IPS-NIHi11 (cell line): ENCODE results near the gene SPATA7.
"Not testable (repeated sequence)": the region's sequence is repeated elsewhere in the genome, so short reads cannot be mapped to it uniquely, and the experiment has no call there.

ENCODE experiments used
- DNase-seq: peaks from one replicate; pipeline ENCODE4 v3.0.0; 2012; ENCODE audit warnings: mixed read lengths, low spot score

SPATA7 gene, protein sequence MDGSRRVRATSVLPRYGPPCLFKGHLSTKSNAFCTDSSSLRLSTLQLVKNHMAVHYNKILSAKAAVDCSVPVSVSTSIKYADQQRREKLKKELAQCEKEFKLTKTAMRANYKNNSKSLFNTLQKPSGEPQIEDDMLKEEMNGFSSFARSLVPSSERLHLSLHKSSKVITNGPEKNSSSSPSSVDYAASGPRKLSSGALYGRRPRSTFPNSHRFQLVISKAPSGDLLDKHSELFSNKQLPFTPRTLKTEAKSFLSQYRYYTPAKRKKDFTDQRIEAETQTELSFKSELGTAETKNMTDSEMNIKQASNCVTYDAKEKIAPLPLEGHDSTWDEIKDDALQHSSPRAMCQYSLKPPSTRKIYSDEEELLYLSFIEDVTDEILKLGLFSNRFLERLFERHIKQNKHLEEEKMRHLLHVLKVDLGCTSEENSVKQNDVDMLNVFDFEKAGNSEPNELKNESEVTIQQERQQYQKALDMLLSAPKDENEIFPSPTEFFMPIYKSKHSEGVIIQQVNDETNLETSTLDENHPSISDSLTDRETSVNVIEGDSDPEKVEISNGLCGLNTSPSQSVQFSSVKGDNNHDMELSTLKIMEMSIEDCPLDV

GRCh38 chr14:88385212-88386101, at the start of gene SPATA7:
Gene SPATA7 (plus strand): TSS chr14:88385657. CDS start chr14:88385819, 162 bp downstream.
- DNase-seq = peak; percentile 94

DNA sequence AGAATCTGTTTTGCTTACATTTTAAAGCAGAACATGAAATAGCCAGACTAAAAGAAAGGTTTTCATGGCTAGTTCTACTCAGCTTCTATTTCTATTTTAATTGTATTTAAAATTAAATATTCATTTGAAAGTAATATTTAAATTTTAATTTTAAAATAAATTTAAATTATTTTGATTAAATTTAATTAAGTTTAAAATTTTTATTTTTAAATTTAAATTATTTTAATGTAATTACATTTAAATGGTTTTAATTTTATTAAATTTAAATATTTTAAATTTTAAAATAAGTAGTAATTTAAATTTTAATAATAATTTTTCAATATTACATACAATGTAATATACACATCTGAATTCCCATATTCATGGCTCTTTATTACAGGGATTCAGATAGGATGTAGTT, 45.1 kb upstream of the SPATA7 start:
- no peak for DNase-seq

DNA sequence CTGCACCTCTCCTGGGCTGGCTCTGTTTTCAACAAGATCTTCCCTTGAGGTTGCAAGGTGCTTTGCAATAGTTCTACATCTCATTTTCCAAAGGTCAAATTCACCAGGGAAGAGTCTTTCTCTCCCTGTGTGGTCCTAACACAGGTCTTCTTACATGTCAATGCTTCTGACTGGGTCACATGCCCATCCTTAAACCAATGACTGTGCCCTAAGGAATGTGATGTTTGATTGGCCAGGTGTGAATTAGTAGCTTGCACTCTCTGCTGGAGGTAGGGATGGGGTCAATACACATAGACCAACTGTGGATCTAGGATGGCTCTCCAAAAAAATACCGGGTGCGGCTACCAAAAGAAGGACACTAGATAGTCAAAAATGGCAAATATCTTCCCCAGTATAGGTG, 42.5 kb upstream of the SPATA7 start:
- DNase-seq = no peak

- no peak for DNase-seq
Observed at GRCh38 chr14:88346048-88346639, 39.3 kb upstream of the SPATA7 start.

- no peak for DNase-seq
Observed at GRCh38 chr14:88348546-88348945, 36.9 kb upstream of the SPATA7 start.

- DNase-seq = no peak
Observed at GRCh38 chr14:88351966-88352691, 33.3 kb upstream of the SPATA7 start.

- DNase-seq = no peak
Observed at GRCh38 chr14:88352698-88353097, 32.8 kb upstream of the SPATA7 start.

DNA sequence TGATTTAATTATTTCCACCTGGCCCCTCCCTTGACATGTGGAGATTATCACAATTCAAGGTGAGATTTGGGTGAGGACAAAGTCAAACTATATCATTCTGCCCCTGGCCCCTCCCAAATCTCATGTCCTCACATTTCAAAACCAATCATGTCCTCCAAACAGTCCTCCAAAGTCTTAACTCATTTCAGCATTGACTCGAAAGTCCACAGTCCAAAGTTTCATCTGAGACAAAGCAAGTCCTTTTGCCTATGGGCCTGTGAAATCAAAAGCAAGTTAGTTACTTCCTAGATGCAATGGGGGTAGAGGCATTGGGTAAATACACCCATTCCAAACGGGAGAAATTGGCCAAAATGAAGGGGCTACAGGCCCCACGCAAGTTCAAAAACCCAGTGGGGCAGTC, 31.1 kb upstream of the SPATA7 start:
- DNase-seq = no peak

DNA sequence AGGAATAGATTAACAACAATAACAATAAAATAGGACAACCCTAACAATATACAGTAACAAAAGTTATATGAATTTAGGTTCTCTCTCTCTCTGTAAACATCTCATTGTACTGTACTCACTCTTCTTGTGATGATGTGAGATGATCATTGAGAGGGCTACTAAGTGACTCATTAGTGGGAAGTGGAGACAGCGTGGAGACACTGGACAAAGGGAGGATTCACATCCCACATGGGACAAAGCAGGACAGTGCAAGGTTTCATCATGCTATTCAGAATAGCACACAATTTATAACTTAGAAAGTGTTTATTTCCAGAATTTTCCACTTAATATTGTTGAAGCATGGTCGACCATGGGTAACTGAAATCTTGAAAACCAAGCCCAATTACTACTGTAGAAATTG, 26.0 kb upstream of the SPATA7 start:
- no peak for DNase-seq

DNA sequence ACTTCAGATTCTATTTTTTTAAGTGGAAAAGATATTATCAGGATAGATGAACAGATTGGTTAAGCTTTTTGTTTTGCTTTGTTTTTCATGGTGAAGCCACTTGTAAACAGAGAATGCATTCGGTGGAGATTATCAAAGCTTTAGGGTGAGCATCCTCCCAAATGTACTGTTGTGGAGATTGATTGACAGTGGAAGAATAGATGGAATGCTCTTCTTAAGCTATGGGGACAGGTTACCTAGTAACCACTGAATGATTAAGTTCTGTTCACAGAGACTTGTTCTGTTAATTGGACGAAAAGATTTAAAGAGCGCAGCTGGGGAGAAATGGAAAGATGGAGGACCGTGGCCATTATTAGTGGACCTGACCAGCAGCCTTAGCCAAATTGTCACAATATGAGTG, 21.8 kb upstream of the SPATA7 start:
- no peak for DNase-seq

DNA sequence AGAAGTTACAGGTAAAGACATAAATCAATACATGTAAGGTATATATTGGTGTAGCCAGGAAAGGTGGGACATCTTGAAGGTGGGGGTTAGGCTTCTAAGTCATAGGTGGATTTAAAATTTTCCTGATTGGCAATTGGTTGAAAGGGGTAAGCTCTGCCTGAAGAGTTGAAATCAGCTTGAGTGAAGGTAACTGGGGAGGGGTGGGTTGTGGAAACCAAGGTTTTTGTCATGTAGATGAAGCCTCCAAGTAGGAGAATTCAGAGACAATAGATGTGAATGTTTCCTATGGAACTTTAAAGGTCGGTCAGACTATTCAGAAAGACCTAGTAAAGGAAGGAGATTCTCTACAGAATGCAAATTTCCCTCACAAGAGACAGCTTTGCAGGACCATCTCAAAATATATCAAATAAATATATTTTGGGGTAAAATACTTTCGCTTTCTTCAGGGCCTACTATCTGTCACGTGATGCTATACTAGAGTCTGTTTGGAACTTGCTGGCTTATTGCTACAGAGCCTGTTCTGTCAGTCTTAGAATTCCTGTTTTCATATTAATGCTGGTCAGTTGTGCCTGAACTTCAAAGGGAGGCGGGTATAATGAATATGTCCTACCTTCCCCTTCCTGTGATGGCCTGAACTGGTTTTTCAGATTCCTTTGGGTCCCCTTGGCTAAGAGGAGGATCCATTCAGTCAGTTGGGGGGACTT, 20.6 kb upstream of the SPATA7 start:
- peak; percentile 49 for DNase-seq

DNA sequence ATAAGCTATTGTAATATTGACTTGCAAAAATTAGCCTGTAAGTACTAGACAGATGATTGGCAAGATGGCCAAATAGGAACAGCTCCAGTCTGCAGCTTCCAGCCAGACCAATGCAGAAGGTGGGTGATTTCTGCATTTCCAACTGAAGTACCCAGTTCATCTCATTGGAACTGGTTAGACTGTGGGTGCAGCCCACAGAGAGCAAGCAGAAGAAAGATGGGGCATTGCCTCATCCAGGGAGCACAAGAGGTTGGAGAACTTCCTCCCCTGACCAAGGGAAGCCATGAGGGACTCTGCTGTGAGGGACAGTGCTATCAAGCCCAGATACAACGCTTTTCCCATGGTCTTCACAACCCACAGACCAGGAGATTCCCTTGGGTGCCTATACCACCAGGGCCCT, 16.0 kb upstream of the SPATA7 start:
- no peak for DNase-seq

- DNase-seq = no peak
Observed at GRCh38 chr14:88379706-88380343, 5.6 kb upstream of the SPATA7 start.

DNA sequence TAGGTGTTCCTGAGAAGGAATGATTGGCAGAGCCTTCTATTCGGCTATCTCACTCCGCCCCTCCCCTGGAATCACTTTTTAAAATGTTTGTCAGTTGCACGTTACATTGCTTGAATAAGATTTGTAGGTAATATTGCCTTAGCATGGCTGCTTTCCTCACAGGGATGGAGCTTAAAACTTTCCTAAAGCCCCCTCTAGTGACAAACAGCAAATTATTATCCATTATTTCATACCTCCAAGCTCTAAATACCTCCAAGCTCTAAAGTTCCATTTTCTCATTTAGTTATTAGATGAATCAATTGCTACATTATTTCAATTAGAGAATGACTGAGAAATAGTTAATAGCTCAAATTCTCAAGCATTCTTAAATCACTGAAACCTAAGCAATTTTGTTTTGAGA, 5.1 kb upstream of the SPATA7 start:
- no peak for DNase-seq

GRCh38 chr14:88381634-88382033, 3.8 kb upstream of the SPATA7 start:
- DNase-seq = not testable (repeated sequence)

- no peak for DNase-seq
Observed at GRCh38 chr14:88384718-88385117, 739 bp upstream of the SPATA7 start.

GRCh38 chr14:88386256-88386794, 868 bp downstream of the SPATA7 start:
- no peak for DNase-seq

- no peak for DNase-seq
Observed at GRCh38 chr14:88388741-88389282, 3.4 kb downstream of the SPATA7 start.

DNA sequence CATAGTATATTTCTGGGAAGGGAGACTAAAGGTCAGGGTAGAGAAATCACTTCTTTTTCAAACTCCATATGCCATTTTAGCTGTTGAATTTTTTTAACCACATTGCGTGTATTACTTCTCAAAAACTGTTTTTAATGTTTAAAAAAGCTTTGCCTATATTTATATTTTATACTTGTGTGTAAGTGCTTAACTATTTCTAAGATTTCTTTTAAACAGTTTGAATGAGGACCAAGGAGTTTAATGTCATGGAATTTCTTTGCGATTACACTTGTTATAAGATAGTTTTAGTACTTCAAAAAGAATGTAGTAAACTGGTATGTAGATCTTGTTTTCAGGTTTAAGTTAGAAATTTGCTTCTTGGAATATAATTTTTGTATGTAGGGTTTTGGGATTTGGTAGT, 7.2 kb downstream of the SPATA7 start:
- no peak for DNase-seq

DNA sequence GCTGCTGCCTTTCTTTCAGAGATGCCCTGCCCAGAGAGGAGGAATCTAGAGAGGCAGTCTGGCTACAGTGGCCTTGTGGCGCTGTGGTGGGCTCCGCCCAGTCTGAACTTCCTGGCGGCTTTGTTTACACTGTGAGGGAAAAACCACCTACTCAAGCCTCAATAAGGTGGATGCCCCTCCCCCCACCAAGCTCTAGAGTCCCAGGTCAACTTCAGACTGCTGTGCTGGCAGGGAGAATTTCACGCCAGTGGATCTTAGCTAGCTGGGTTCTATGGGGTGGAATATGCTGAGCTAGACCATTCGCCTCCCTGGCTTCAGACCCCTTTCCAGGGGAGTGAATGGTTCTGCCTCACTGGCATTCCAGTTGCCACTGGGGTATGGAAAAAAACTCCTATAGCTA, 25.6 kb downstream of the SPATA7 start:
- DNase-seq = no peak
